HCT116 (cell line): ENCODE data around the gene MAN1A1. TPM values are rescaled to one million over a fixed set of nuclear protein-coding genes. Genes with fewer than 3 reads are reported as not detected.

Experiments used
- ATAC-seq: fragments of 200-7000 bp; cut with Tn5 transposase; 2 replicates; pipeline ENCODE4 v1.9.1; 2020; ENCODE audit warnings: mild to moderate bottlenecking, moderate library complexity
- BruUV-seq: library from RNA; stranded (reverse); fragments of 400-500 nt; replicated peaks from 2 replicates; lab custom pipeline; 2021; lab: Mats Ljungman, UMichigan
- CTCF ChIA-PET: fragments of 300-600 bp; sonication (Branson Sonifier 250); formaldehyde crosslinking; loops from one replicate; lab custom pipeline; 2021; ENCODE audit warnings: antibody characterized with exemption; lab: Charles Lee
- POLR2A ChIA-PET: fragments of 300-600, 350-600 bp; sonication (Branson Sonifier 250); formaldehyde crosslinking; loops from one replicate; lab custom pipeline; 2021; ENCODE audit warnings: antibody characterized with exemption; lab: Charles Lee
- RAD21 ChIA-PET, 2 experiments: fragments of 300-600 bp; sonication (Branson Sonifier 250); formaldehyde crosslinking; loops; one replicate each; lab custom pipeline; 2023; ENCODE audit warnings: low total read pairs in 2 of 2; ENCODE audit not compliant: uncharacterized antibody in 2 of 2, unreplicated experiment in 2 of 2, low non-redundant PET in 1 of 2; lab: Charles Lee
- DNase-seq: peaks from one replicate; pipeline ENCODE4 v3.0.0-alpha.2; 2010; ENCODE audit warnings: low read depth, low spot score
- H2AFZ ChIP-seq: fragments of 200-600 bp; shearing (Covaris generic), sonication (generic); 2 replicates; pipeline ENCODE4 v1.6.1; 2017; ENCODE audit warnings: low read depth, mixed run types, mixed read lengths, antibody characterized with exemption, low read length; ENCODE audit not compliant: poor library complexity, severe bottlenecking
- H3K27ac ChIP-seq: 2 replicates; pipeline ENCODE4 v1.5.1; 2012; ENCODE audit warnings: low read depth, low read length
- H3K27me3 ChIP-seq: fragments of 200-600 bp; sonication (generic); 2 replicates; pipeline ENCODE4 v1.6.1; 2016; ENCODE audit warnings: mixed run types, low read length, mixed read lengths; ENCODE audit not compliant: insufficient read depth
- H3K36me3 ChIP-seq, 2 experiments: fragments of 200-500 bp in 1 of 2; fragments of 200-600 bp in 1 of 2; sonication (Bioruptor generic) in 1 of 2; sonication (generic) in 1 of 2; 2 replicates each; pipeline versions ENCODE4 v1.5.1 to v1.6.1; 2014 to 2016; ENCODE audit warnings: low read length in 2 of 2, inconsistent platforms in 1 of 2, mixed read lengths in 1 of 2, mixed run types in 1 of 2; ENCODE audit not compliant: insufficient read depth in 2 of 2, control insufficient read depth in 1 of 2
- H3K4me1 ChIP-seq, 2 experiments: fragments of 200-600 bp in 1 of 2; sonication (generic) in 1 of 2; 2 replicates each; pipeline versions ENCODE4 v1.5.1 to v1.6.1; 2012 to 2017; ENCODE audit warnings: low read length in 2 of 2, inconsistent platforms in 1 of 2, mild to moderate bottlenecking in 1 of 2, mixed read lengths in 1 of 2, mixed run types in 1 of 2, moderate library complexity in 1 of 2; ENCODE audit not compliant: insufficient read depth in 2 of 2, control insufficient read depth in 1 of 2
- H3K4me2 ChIP-seq: fragments of 200-600 bp; sonication (generic); 2 replicates; pipeline ENCODE4 v1.6.1; 2017; ENCODE audit warnings: mixed run types, low read length, mixed read lengths
- H3K4me3 ChIP-seq, 2 experiments: fragments of 200-600 bp in 1 of 2; sonication (generic) in 1 of 2; replicated peaks in 1 of 2; 2 replicates each; pipeline ENCODE4 v1.5.1; 2011 to 2016; ENCODE audit warnings: low read length in 2 of 2, control low read depth in 1 of 2, low read depth in 1 of 2, mild to moderate bottlenecking in 1 of 2, mixed read lengths in 1 of 2, mixed run types in 1 of 2
- H3K79me2 ChIP-seq: fragments of 200-600 bp; sonication (generic); 2 replicates; pipeline ENCODE4 v1.6.1; 2017; ENCODE audit warnings: mild to moderate bottlenecking, mixed run types, low read length, moderate library complexity, mixed read lengths; ENCODE audit not compliant: insufficient read depth
- H3K9ac ChIP-seq: fragments of 200-600 bp; sonication (generic); 2 replicates; pipeline ENCODE4 v1.6.1; 2016; ENCODE audit warnings: low read length, mixed read lengths
- H3K9me2 ChIP-seq: fragments of 200-600 bp; sonication (generic), shearing (Covaris generic); 2 replicates; pipeline ENCODE4 v1.6.1; 2017; ENCODE audit warnings: mixed run types, mild to moderate bottlenecking, moderate library complexity; ENCODE audit not compliant: insufficient read depth
- H3K9me3 ChIP-seq, 2 experiments: fragments of 200-500 bp in 1 of 2; fragments of 200-600 bp in 1 of 2; sonication (Bioruptor generic) in 1 of 2; sonication (generic) in 1 of 2; 2 replicates each; pipeline ENCODE4 v1.6.1; 2014 to 2017; ENCODE audit warnings: low read length in 2 of 2, mixed read lengths in 2 of 2, inconsistent platforms in 1 of 2, low read depth in 1 of 2, mild to moderate bottlenecking in 1 of 2, mixed run types in 1 of 2, moderate library complexity in 1 of 2; ENCODE audit not compliant: control insufficient read depth in 1 of 2, insufficient read depth in 1 of 2
- H4K20me1 ChIP-seq: fragments of 200-600 bp; sonication (generic), shearing (Covaris generic); 2 replicates; pipeline ENCODE4 v1.6.1; 2017; ENCODE audit warnings: mixed run types, mild to moderate bottlenecking, moderate library complexity; ENCODE audit not compliant: insufficient read depth
- CBX3 ChIP-seq: IDR thresholded peaks from 2 replicates; pipeline ENCODE4 v1.6.1; 2012; ENCODE audit warnings: low read depth
- CEBPB ChIP-seq: IDR thresholded peaks from 2 replicates; pipeline ENCODE4 v1.6.1; 2012; ENCODE audit warnings: low read depth
- EGR1 ChIP-seq: IDR thresholded peaks from 2 replicates; pipeline ENCODE4 v1.6.1; 2012; ENCODE audit warnings: low read depth
- EZH2 ChIP-seq: fragments of 200-600 bp; sonication (generic); IDR thresholded peaks from 2 replicates; pipeline ENCODE4 v1.6.1; 2017; ENCODE audit warnings: antibody characterized with exemption, mixed run types
- EZH2phosphoT487 ChIP-seq: fragments of 200-600 bp; IDR thresholded peaks from 2 replicates; pipeline ENCODE4 v1.6.1; 2018; ENCODE audit warnings: antibody characterized with exemption, borderline replicate concordance
- JUND ChIP-seq: IDR thresholded peaks from 2 replicates; pipeline ENCODE4 v1.6.1; 2012
- MAX ChIP-seq: IDR thresholded peaks from 2 replicates; pipeline ENCODE4 v1.6.1; 2012
- REST ChIP-seq: IDR thresholded peaks from 2 replicates; pipeline ENCODE4 v1.6.1; 2012; ENCODE audit warnings: low read depth
- SIN3A ChIP-seq: IDR thresholded peaks from 2 replicates; pipeline ENCODE4 v1.6.1; 2012; ENCODE audit warnings: low read depth
- SP1 ChIP-seq: IDR thresholded peaks from 2 replicates; pipeline ENCODE4 v1.6.1; 2012; ENCODE audit warnings: low read depth
- SRF ChIP-seq: IDR thresholded peaks from 2 replicates; pipeline ENCODE4 v1.6.1; 2012; ENCODE audit warnings: low read depth
- TCF7L2 ChIP-seq: IDR thresholded peaks from 2 replicates; pipeline ENCODE4 v1.7.0; 2011; ENCODE audit warnings: borderline replicate concordance, inconsistent platforms; ENCODE audit not compliant: insufficient read depth, insufficient read length; ENCODE audit errors: extremely low read depth
- YY1 ChIP-seq: IDR thresholded peaks from 2 replicates; pipeline ENCODE4 v1.6.1; 2011; ENCODE audit warnings: low read length, low read depth, moderate library complexity, mild to moderate bottlenecking; ENCODE audit not compliant: insufficient replicate concordance; ENCODE audit errors: extremely low read depth
- ZFX ChIP-seq: fragments of 450-650 bp; IDR thresholded peaks from 2 replicates; pipeline ENCODE4 v1.6.1; 2017
- intact Hi-C: fragments of 100-400 bp; cut with micrococcal nuclease; formaldehyde crosslinking; loops from 2 replicates; pipeline ENCODE4 v1.10.0; 2022
- total RNA-seq: library from RNA; stranded (reverse); gene quantifications from one replicate; pipeline ENCODE4 v1.2.1, GENCODE V29; 2021; ENCODE audit not compliant: unreplicated experiment
- TF ChIP-seq, protein P1 (sequence below): IDR thresholded peaks from 2 replicates; pipeline ENCODE4 v1.6.1; 2011; ENCODE audit warnings: mild to moderate bottlenecking, low read length, moderate library complexity; ENCODE audit not compliant: insufficient replicate concordance; ENCODE audit errors: extremely low read depth

Gene MAN1A1
- total RNA-seq, 1 experiment from 2014 or later: 46.0 TPM

GRCh38 chr6:119262612-119263011, 86.9 kb downstream of the MAN1A1 start:
- ChIA-PET RAD21 (no interaction called here), CTCF (no interaction called here), POLR2A (no interaction called here)
- Histone ChIP-seq H3K27ac (peak overlapping the region; percentile 85), H3K4me3 (no peak overlapping the region), H3K4me1 (peaks cover 39 to 40% of the 10 kb centered on the region in 2 experiments), H4K20me1 (0 out of 2 replicates have a peak, but pooled peaks cover 3% of the 10 kb centered on the region), H3K9ac (no peak overlapping the region), H3K9me3 (no peaks in the 10 kb centered on the region), H3K79me2 (no peaks in the 10 kb centered on the region; the same call in 1 of the 2 replicates), H3K9me2 (no peaks in the 10 kb centered on the region), H3K27me3 (no peaks in the 10 kb centered on the region), H3K4me2 (no peak overlapping the region), H2AFZ (no peak overlapping the region), H3K36me3 (no peaks in the 10 kb centered on the region)
- BruUV-seq: no TSS peak
- TF ChIP-seq MAX (no peak), CBX3 (no peak), JUND (no peak), SRF (no peak), TCF7L2 (no peak), REST (no peak), EGR1 (no peak), SIN3A (no peak), CEBPB (no peak), ZFX (no peak), SP1 (no peak), EZH2 (no peak), EZH2phosphoT487 (no peak), YY1 (no peak)
- TF ChIP-seq, protein P1, sequence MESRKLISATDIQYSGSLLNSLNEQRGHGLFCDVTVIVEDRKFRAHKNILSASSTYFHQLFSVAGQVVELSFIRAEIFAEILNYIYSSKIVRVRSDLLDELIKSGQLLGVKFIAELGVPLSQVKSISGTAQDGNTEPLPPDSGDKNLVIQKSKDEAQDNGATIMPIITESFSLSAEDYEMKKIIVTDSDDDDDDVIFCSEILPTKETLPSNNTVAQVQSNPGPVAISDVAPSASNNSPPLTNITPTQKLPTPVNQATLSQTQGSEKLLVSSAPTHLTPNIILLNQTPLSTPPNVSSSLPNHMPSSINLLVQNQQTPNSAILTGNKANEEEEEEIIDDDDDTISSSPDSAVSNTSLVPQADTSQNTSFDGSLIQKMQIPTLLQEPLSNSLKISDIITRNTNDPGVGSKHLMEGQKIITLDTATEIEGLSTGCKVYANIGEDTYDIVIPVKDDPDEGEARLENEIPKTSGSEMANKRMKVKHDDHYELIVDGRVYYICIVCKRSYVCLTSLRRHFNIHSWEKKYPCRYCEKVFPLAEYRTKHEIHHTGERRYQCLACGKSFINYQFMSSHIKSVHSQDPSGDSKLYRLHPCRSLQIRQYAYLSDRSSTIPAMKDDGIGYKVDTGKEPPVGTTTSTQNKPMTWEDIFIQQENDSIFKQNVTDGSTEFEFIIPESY: no peak
- intact Hi-C loops: no loop called here
- DNase-seq: no peak
- no peak for ATAC-seq
